Dedifferentiated amniotic fluid mesenchymal stem cell (primary cell): ENCODE results near the gene OR2A14.
"Not testable (repeated sequence)": the region's sequence is repeated elsewhere in the genome, so short reads cannot be mapped to it uniquely, and the experiment has no call there.

ENCODE experiments used
- DNase-seq: peaks from one replicate; pipeline ENCODE4 v3.0.0-alpha.2; 2016; ENCODE audit errors: extremely low spot score

The OR2A14 gene

GRCh38 chr7:144122876-144123275 is at the start of gene OR2A14:
Gene OR2A14, plus strand, starts transcription at chr7:144123176. Its CDS starts 5,937 bp downstream, at chr7:144129113.
- DNase-seq, result no peak

GRCh38 chr7:144074374-144074773 is 48.6 kb upstream of the OR2A14 start:
- no peak for DNase-seq

GRCh38 chr7:144085978-144086377 is 37.0 kb upstream of the OR2A14 start, which contains the start of gene OR2A12:
Gene OR2A12, plus strand, starts transcription at chr7:144086278. Its CDS starts 8,830 bp downstream, at chr7:144095108.
- DNase-seq, result no peak

GRCh38 chr7:144086730-144087129 is 36.2 kb upstream of the OR2A14 start:
- no peak for DNase-seq

- no peak for DNase-seq
Observed at GRCh38 chr7:144087230-144087629, 35.7 kb upstream of the OR2A14 start.

GRCh38 chr7:144090667-144091066 is 32.3 kb upstream of the OR2A14 start:
- DNase-seq, result no peak

- no peak for DNase-seq
Observed at GRCh38 chr7:144098776-144099175, 24.2 kb upstream of the OR2A14 start.

GRCh38 chr7:144100607-144101006 is 22.4 kb upstream of the OR2A14 start:
- no peak for DNase-seq

- no peak for DNase-seq
Observed at GRCh38 chr7:144102041-144102440, 20.9 kb upstream of the OR2A14 start.

- no peak for DNase-seq
Observed at GRCh38 chr7:144105211-144105610, 17.8 kb upstream of the OR2A14 start.

- DNase-seq, result no peak
Observed at GRCh38 chr7:144109283-144109682, 13.7 kb upstream of the OR2A14 start, which contains the start of gene OR2A2. Gene OR2A2, plus strand, starts transcription at chr7:144109583. Its CDS starts 0 bp downstream, at chr7:144109583.

GRCh38 chr7:144110272-144110671 is 12.7 kb upstream of the OR2A14 start:
- no peak for DNase-seq

GRCh38 chr7:144113651-144114050 is 9.3 kb upstream of the OR2A14 start:
- DNase-seq, result no peak

GRCh38 chr7:144118341-144118740 is 4.6 kb upstream of the OR2A14 start:
- no peak for DNase-seq

GRCh38 chr7:144127714-144128334 is 4.8 kb downstream of the OR2A14 start:
- DNase-seq, result peak; percentile 40

GRCh38 chr7:144129601-144130000 is 6.6 kb downstream of the OR2A14 start:
- DNase-seq, result not testable (repeated sequence)

GRCh38 chr7:144130730-144131129 is 7.8 kb downstream of the OR2A14 start:
- DNase-seq, result no peak

GRCh38 chr7:144132262-144132661 is 9.3 kb downstream of the OR2A14 start:
- DNase-seq, result no peak

GRCh38 chr7:144133307-144133706 is 10.3 kb downstream of the OR2A14 start:
- DNase-seq, result no peak

GRCh38 chr7:144134116-144134515 is 11.1 kb downstream of the OR2A14 start:
- DNase-seq, result no peak

- DNase-seq, result no peak
Observed at GRCh38 chr7:144137501-144137900, 14.5 kb downstream of the OR2A14 start.

GRCh38 chr7:144142187-144142586 is 19.2 kb downstream of the OR2A14 start:
- no peak for DNase-seq

- DNase-seq, result no peak
Observed at GRCh38 chr7:144144426-144144825, 21.4 kb downstream of the OR2A14 start.
